ENCODE data around the gene CRHR1. TPM values are rescaled to one million over a fixed set of nuclear protein-coding genes. Genes with fewer than 3 reads are reported as not detected.
A peak's percentile ranks its signal among the peaks of the same experiment; 100 is the strongest.

The CRHR1 gene
- polyA plus RNA-seq, 2 of the 4 experiments (the other 2 are of a cell fraction) = 0.09 to 0.12 TPM

DNA sequence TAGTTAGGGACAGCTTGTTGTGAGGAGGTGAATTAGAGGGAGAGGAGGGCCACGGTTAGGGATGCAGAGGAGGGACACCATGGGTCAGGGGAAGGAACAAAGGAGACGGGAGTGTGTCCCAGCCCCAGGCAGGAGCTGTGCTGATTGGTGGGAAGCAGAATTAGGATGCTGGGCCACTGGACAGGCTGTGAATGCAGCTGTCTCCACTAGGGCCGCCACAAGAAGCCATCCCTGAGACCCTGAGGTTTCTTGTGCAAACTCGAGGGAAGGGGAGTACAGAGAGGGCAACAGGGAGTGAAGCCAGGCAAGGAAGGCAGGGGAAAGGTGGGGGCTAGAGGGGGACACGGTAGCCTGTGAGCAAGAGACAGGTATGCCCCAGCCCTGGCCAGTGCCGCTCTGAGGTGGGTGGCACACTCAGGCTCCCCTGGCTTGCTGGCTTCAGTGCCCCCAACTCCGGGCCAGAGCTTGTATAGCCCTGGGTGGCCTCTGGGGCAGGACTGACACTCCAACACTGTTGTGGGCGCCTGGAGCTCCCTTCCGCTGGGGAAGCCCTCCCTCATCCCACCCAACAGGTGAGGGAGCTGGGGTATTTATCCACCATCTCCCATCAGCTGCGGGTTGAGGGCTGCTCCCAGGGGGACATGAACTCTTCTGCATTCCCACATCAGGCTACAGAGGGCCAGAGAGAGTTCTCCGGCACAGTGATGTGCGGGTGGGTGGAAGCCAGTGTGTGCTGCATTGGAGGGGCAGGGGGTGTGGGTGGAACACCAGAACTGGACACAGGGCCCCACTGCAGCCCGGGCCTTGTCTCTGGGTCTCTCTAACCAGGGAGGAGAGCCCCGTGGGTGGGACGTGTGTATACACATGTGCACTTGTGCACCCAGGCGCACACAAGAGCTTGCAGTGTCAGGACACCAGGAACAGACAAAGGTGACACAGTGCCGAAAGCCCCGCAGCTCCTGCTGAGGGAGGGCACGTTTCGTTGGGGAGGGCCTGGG lies 52.2 kb downstream of the CRHR1 start:
- FAIRE-seq (no peak), ATAC-seq (peak; percentile 17 to 28; a peak in 3 of 6 replicates), DNase-seq (ENCODE audit: low read depth in 1 of 2, low spot score in 1 of 2) (no peak)
- WGBS (ENCODE audit: missing lambda C conversion rate) = 42% methylated on average over 20 of the region's 20 CpGs
- Histone ChIP-seq H3K4me3 (no peak overlapping the region), H3K27ac (no peak overlapping the region), H3K9me3 (no peaks in the 10 kb centered on the region), H3K4me1 (peaks cover 6% of the 10 kb centered on the region; the same call in 2 of the 3 replicates), H3K4me2 (no peak overlapping the region)
- TF ChIP-seq SMC3 (IDR thresholded peaks at IDR 0.05) = no peak
- TF ChIP-seq, protein P1, sequence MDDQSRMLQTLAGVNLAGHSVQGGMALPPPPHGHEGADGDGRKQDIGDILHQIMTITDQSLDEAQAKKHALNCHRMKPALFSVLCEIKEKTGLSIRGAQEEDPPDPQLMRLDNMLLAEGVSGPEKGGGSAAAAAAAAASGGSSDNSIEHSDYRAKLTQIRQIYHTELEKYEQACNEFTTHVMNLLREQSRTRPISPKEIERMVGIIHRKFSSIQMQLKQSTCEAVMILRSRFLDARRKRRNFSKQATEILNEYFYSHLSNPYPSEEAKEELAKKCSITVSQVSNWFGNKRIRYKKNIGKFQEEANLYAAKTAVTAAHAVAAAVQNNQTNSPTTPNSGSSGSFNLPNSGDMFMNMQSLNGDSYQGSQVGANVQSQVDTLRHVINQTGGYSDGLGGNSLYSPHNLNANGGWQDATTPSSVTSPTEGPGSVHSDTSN (IDR thresholded peaks at IDR 0.05) = no peak
- TF ChIP-seq, protein P2, sequence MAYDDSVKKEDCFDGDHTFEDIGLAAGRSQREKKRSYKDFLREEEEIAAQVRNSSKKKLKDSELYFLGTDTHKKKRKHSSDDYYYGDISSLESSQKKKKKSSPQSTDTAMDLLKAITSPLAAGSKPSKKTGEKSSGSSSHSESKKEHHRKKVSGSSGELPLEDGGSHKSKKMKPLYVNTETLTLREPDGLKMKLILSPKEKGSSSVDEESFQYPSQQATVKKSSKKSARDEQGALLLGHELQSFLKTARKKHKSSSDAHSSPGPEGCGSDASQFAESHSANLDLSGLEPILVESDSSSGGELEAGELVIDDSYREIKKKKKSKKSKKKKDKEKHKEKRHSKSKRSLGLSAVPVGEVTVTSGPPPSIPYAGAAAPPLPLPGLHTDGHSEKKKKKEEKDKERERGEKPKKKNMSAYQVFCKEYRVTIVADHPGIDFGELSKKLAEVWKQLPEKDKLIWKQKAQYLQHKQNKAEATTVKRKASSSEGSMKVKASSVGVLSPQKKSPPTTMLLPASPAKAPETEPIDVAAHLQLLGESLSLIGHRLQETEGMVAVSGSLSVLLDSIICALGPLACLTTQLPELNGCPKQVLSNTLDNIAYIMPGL (CRISPR knock-in tag; IDR thresholded peaks at IDR 0.05; ENCODE audit: borderline replicate concordance) = no peak
- TF ChIP-seq NFE2L2 (conservative IDR thresholded peaks at IDR 0.05; ENCODE audit: low read length) = no peak
- no peak for TF ChIP-seq HOXB13 (CRISPR knock-in tag; IDR thresholded peaks at IDR 0.05; ENCODE audit: low read depth)
- no peak for TF ChIP-seq CBX2 (IDR thresholded peaks at IDR 0.05; ENCODE audit: borderline replicate concordance, low read depth)
- TF ChIP-seq MAFK (IDR thresholded peaks at IDR 0.05; ENCODE audit: partially characterized antibody) = no peak
- TF ChIP-seq FOSB (CRISPR knock-in tag; IDR thresholded peaks at IDR 0.05) = no peak
- ChIA-PET POLR2A (no interaction called here), CTCF (interaction anchor here (1.0 to 15.2 kb wide), 10 partner anchors 8 to 198 kb away, joined by 3 to 317 read pairs (median 8); partner anchors contain the start of genes CRHR1 and SPPL2C)

DNA sequence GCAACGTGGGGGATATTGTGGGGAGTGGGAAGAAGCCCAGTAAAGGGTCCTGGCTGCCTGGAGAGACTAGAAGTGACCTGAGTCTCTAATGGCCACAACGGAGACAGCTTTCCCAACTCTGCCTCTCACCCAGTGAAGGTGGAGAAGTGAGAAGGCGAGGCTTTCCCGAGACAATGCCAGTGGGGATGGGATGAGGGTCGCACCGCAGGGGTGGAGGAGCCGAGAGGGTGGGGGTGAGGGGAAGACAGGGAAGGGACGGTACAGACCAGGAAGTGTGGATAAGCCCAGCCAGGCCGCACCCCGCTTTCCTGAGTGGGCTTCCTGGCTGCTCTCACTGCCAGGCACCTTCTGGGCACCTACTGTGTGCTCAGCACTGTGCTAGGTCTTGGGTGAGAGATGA lies 53.1 kb downstream of the CRHR1 start:
- Histone ChIP-seq H3K27ac (no peak overlapping the region), H3K4me2 (no peak overlapping the region), H3K4me3 (no peak overlapping the region), H3K4me1 (peaks cover 6% of the 10 kb centered on the region; the same call in 2 of the 3 replicates), H3K9me3 (no peaks in the 10 kb centered on the region)
- no peak for ATAC-seq
- ChIA-PET POLR2A (no interaction called here), CTCF (interaction anchor here (1.4 to 15.2 kb wide), 8 partner anchors 9 to 198 kb away, joined by 3 to 317 read pairs (median 22); partner anchors contain the start of genes CRHR1 and SPPL2C)
- no peak for DNase-seq (ENCODE audit: low read depth in 1 of 2, low spot score in 1 of 2)
- FAIRE-seq = no peak
- 52% methylated on average over 10 of the region's 10 CpGs for WGBS (ENCODE audit: missing lambda C conversion rate)
- TF ChIP-seq, protein P3, sequence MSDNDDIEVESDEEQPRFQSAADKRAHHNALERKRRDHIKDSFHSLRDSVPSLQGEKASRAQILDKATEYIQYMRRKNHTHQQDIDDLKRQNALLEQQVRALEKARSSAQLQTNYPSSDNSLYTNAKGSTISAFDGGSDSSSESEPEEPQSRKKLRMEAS (IDR thresholded peaks at IDR 0.05) = no peak
- TF ChIP-seq HOXA7 (CRISPR knock-in tag; IDR thresholded peaks at IDR 0.05) (no peak), JUN (IDR thresholded peaks at IDR 0.05) (no peak), ESRRA (IDR thresholded peaks at IDR 0.05; ENCODE audit: borderline replicate concordance, low read length) (no peak), SREBF2 (IDR thresholded peaks at IDR 0.05) (no peak), RCOR1 (IDR thresholded peaks at IDR 0.05; ENCODE audit: low read depth, low read length) (no peak), EHMT2 (IDR thresholded peaks at IDR 0.05; ENCODE audit: low read depth) (no peak), CHD4 (IDR thresholded peaks at IDR 0.05; ENCODE audit: borderline replicate concordance) (no peak)
- TF ChIP-seq, protein P4, sequence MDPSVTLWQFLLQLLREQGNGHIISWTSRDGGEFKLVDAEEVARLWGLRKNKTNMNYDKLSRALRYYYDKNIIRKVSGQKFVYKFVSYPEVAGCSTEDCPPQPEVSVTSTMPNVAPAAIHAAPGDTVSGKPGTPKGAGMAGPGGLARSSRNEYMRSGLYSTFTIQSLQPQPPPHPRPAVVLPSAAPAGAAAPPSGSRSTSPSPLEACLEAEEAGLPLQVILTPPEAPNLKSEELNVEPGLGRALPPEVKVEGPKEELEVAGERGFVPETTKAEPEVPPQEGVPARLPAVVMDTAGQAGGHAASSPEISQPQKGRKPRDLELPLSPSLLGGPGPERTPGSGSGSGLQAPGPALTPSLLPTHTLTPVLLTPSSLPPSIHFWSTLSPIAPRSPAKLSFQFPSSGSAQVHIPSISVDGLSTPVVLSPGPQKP (IDR thresholded peaks at IDR 0.05; ENCODE audit: low read depth, low read length) = no peak
